Measurements from ENCODE around the gene UBE2E3.

Gene UBE2E3

GRCh38 chr2:181095486-181095885 lies 115.1 kb downstream of the UBE2E3 start:
- H3K4me1 ChIP-seq (ENCODE audit: control insufficient read depth in 2 of 2, insufficient read depth in 2 of 2, low read length in 2 of 2) = no peaks in the 10 kb centered on the region

GRCh38 chr2:181103659-181104058 lies 123.3 kb downstream of the UBE2E3 start:
- H3K9me3 ChIP-seq (ENCODE audit: control insufficient read depth in 2 of 2, low read length in 2 of 2) = no peaks in the 10 kb centered on the region
- no peaks in the 10 kb centered on the region for H3K4me1 ChIP-seq (ENCODE audit: control insufficient read depth in 2 of 2, insufficient read depth in 2 of 2, low read length in 2 of 2)
- no peak overlapping the region for H3K9ac ChIP-seq (ENCODE audit: low read depth in 1 of 2, low read length in 2 of 2)
- H3K4me3 ChIP-seq (ENCODE audit: low read length in 2 of 2) = no peak overlapping the region
- H3K36me3 ChIP-seq (ENCODE audit: control insufficient read depth in 2 of 2, insufficient read depth in 2 of 2, low read length in 2 of 2) = no peaks in the 10 kb centered on the region
- no peaks in the 10 kb centered on the region for H3K27me3 ChIP-seq (ENCODE audit: control insufficient read depth in 2 of 2, insufficient read depth in 2 of 2, low read length in 2 of 2)
- no peak overlapping the region for H3K27ac ChIP-seq (ENCODE audit: low read depth in 2 of 2, low read length in 2 of 2)

More at GRCh38 chr2:181095486-181095885, 115.1 kb downstream of the UBE2E3 start:
- Histone ChIP-seq H3K4me3 (ENCODE audit: low read length in 2 of 2) (no peak overlapping the region), H3K9ac (ENCODE audit: low read depth in 1 of 2, low read length in 2 of 2) (no peak overlapping the region), H3K36me3 (ENCODE audit: control insufficient read depth in 2 of 2, insufficient read depth in 2 of 2, low read length in 2 of 2) (no peaks in the 10 kb centered on the region), H3K9me3 (ENCODE audit: control insufficient read depth in 2 of 2, low read length in 2 of 2) (no peaks in the 10 kb centered on the region), H3K27ac (ENCODE audit: low read depth in 2 of 2, low read length in 2 of 2) (no peak overlapping the region), H3K27me3 (ENCODE audit: control insufficient read depth in 2 of 2, insufficient read depth in 2 of 2, low read length in 2 of 2) (no peaks in the 10 kb centered on the region)

GRCh38 chr2:181104512-181105115 lies 124.2 kb downstream of the UBE2E3 start:
- H3K36me3 ChIP-seq (ENCODE audit: control insufficient read depth in 2 of 2, insufficient read depth in 2 of 2, low read length in 2 of 2) = no peaks in the 10 kb centered on the region
- H3K9ac ChIP-seq (ENCODE audit: low read depth in 1 of 2, low read length in 2 of 2) = no peak overlapping the region
- H3K27ac ChIP-seq (ENCODE audit: low read depth in 2 of 2, low read length in 2 of 2) = no peak overlapping the region
- no peaks in the 10 kb centered on the region for H3K27me3 ChIP-seq (ENCODE audit: control insufficient read depth in 2 of 2, insufficient read depth in 2 of 2, low read length in 2 of 2)
- no peaks in the 10 kb centered on the region for H3K9me3 ChIP-seq (ENCODE audit: control insufficient read depth in 2 of 2, low read length in 2 of 2)
- H3K4me1 ChIP-seq (ENCODE audit: control insufficient read depth in 2 of 2, insufficient read depth in 2 of 2, low read length in 2 of 2) = no peaks in the 10 kb centered on the region
- H3K4me3 ChIP-seq (ENCODE audit: low read length in 2 of 2) = no peak overlapping the region

GRCh38 chr2:181105562-181105961 lies 125.2 kb downstream of the UBE2E3 start:
- Histone ChIP-seq H3K27ac (ENCODE audit: low read depth in 2 of 2, low read length in 2 of 2) (no peak overlapping the region), H3K36me3 (ENCODE audit: control insufficient read depth in 2 of 2, insufficient read depth in 2 of 2, low read length in 2 of 2) (no peaks in the 10 kb centered on the region), H3K9ac (ENCODE audit: low read depth in 1 of 2, low read length in 2 of 2) (no peak overlapping the region)

GRCh38 chr2:181106229-181106628 lies 125.8 kb downstream of the UBE2E3 start:
- H3K36me3 ChIP-seq (ENCODE audit: control insufficient read depth in 2 of 2, insufficient read depth in 2 of 2, low read length in 2 of 2) = no peaks in the 10 kb centered on the region
- H3K9ac ChIP-seq (ENCODE audit: low read depth in 1 of 2, low read length in 2 of 2) = no peak overlapping the region
- H3K4me1 ChIP-seq (ENCODE audit: control insufficient read depth in 2 of 2, insufficient read depth in 2 of 2, low read length in 2 of 2) = no peaks in the 10 kb centered on the region
- H3K27me3 ChIP-seq (ENCODE audit: control insufficient read depth in 2 of 2, insufficient read depth in 2 of 2, low read length in 2 of 2) = no peaks in the 10 kb centered on the region
- no peak overlapping the region for H3K4me3 ChIP-seq (ENCODE audit: low read length in 2 of 2)
- no peaks in the 10 kb centered on the region for H3K9me3 ChIP-seq (ENCODE audit: control insufficient read depth in 2 of 2, low read length in 2 of 2)
- no peak overlapping the region for H3K27ac ChIP-seq (ENCODE audit: low read depth in 2 of 2, low read length in 2 of 2)

More at GRCh38 chr2:181105562-181105961, 125.2 kb downstream of the UBE2E3 start:
- no peaks in the 10 kb centered on the region for H3K4me1 ChIP-seq (ENCODE audit: control insufficient read depth in 2 of 2, insufficient read depth in 2 of 2, low read length in 2 of 2)
- no peak overlapping the region for H3K4me3 ChIP-seq (ENCODE audit: low read length in 2 of 2)
- H3K27me3 ChIP-seq (ENCODE audit: control insufficient read depth in 2 of 2, insufficient read depth in 2 of 2, low read length in 2 of 2) = no peaks in the 10 kb centered on the region
- H3K9me3 ChIP-seq (ENCODE audit: control insufficient read depth in 2 of 2, low read length in 2 of 2) = no peaks in the 10 kb centered on the region

- H3K4me1 ChIP-seq (ENCODE audit: control insufficient read depth in 2 of 2, insufficient read depth in 2 of 2, low read length in 2 of 2) = no peaks in the 10 kb centered on the region
- H3K4me3 ChIP-seq (ENCODE audit: low read length in 2 of 2) = no peak overlapping the region
- H3K9ac ChIP-seq (ENCODE audit: low read depth in 1 of 2, low read length in 2 of 2) = no peak overlapping the region
- no peaks in the 10 kb centered on the region for H3K9me3 ChIP-seq (ENCODE audit: control insufficient read depth in 2 of 2, low read length in 2 of 2)
- no peak overlapping the region for H3K27ac ChIP-seq (ENCODE audit: low read depth in 2 of 2, low read length in 2 of 2)
- H3K27me3 ChIP-seq (ENCODE audit: control insufficient read depth in 2 of 2, insufficient read depth in 2 of 2, low read length in 2 of 2) = no peaks in the 10 kb centered on the region
- H3K36me3 ChIP-seq (ENCODE audit: control insufficient read depth in 2 of 2, insufficient read depth in 2 of 2, low read length in 2 of 2) = no peaks in the 10 kb centered on the region
Measured at GRCh38 chr2:181106789-181107627, 126.6 kb downstream of the UBE2E3 start.

- H3K4me3 ChIP-seq (ENCODE audit: low read length in 2 of 2) = no peak overlapping the region
- H3K4me1 ChIP-seq (ENCODE audit: control insufficient read depth in 2 of 2, insufficient read depth in 2 of 2, low read length in 2 of 2) = no peaks in the 10 kb centered on the region
- H3K9me3 ChIP-seq (ENCODE audit: control insufficient read depth in 2 of 2, low read length in 2 of 2) = no peaks in the 10 kb centered on the region
- H3K9ac ChIP-seq (ENCODE audit: low read depth in 1 of 2, low read length in 2 of 2) = no peak overlapping the region
- H3K27ac ChIP-seq (ENCODE audit: low read depth in 2 of 2, low read length in 2 of 2) = no peak overlapping the region
- no peaks in the 10 kb centered on the region for H3K27me3 ChIP-seq (ENCODE audit: control insufficient read depth in 2 of 2, insufficient read depth in 2 of 2, low read length in 2 of 2)
- H3K36me3 ChIP-seq (ENCODE audit: control insufficient read depth in 2 of 2, insufficient read depth in 2 of 2, low read length in 2 of 2) = no peaks in the 10 kb centered on the region
Measured at GRCh38 chr2:181107628-181107945, 127.2 kb downstream of the UBE2E3 start.

GRCh38 chr2:181111059-181111458 lies 130.7 kb downstream of the UBE2E3 start:
- Histone ChIP-seq H3K27me3 (ENCODE audit: control insufficient read depth in 2 of 2, insufficient read depth in 2 of 2, low read length in 2 of 2) (no peaks in the 10 kb centered on the region), H3K27ac (ENCODE audit: low read depth in 2 of 2, low read length in 2 of 2) (no peak overlapping the region), H3K4me3 (ENCODE audit: low read length in 2 of 2) (no peak overlapping the region), H3K9ac (ENCODE audit: low read depth in 1 of 2, low read length in 2 of 2) (no peak overlapping the region), H3K4me1 (ENCODE audit: control insufficient read depth in 2 of 2, insufficient read depth in 2 of 2, low read length in 2 of 2) (no peaks in the 10 kb centered on the region), H3K9me3 (ENCODE audit: control insufficient read depth in 2 of 2, low read length in 2 of 2) (no peaks in the 10 kb centered on the region), H3K36me3 (ENCODE audit: control insufficient read depth in 2 of 2, insufficient read depth in 2 of 2, low read length in 2 of 2) (no peaks in the 10 kb centered on the region)

GRCh38 chr2:181112916-181113315 lies 132.5 kb downstream of the UBE2E3 start:
- Histone ChIP-seq H3K9me3 (ENCODE audit: control insufficient read depth in 2 of 2, low read length in 2 of 2) (no peaks in the 10 kb centered on the region), H3K4me1 (ENCODE audit: control insufficient read depth in 2 of 2, insufficient read depth in 2 of 2, low read length in 2 of 2) (no peaks in the 10 kb centered on the region), H3K9ac (ENCODE audit: low read depth in 1 of 2, low read length in 2 of 2) (no peak overlapping the region), H3K4me3 (ENCODE audit: low read length in 2 of 2) (no peak overlapping the region), H3K27me3 (ENCODE audit: control insufficient read depth in 2 of 2, insufficient read depth in 2 of 2, low read length in 2 of 2) (no peaks in the 10 kb centered on the region), H3K27ac (ENCODE audit: low read depth in 2 of 2, low read length in 2 of 2) (no peak overlapping the region), H3K36me3 (ENCODE audit: control insufficient read depth in 2 of 2, insufficient read depth in 2 of 2, low read length in 2 of 2) (no peaks in the 10 kb centered on the region)

All from mucosa of rectum (tissue), 2 donors.